K562 (cell line): Measurements from ENCODE around the gene CBLIF. TPM values are rescaled to one million over a fixed set of nuclear protein-coding genes. Genes with fewer than 3 reads are reported as not detected.

Source experiments
- ATF3 ChIP-seq, 2 experiments: fragments of 450-650 bp in 1 of 2; sonication (generic) in 1 of 2; formaldehyde crosslinking in 1 of 2; IDR thresholded peaks in 1 of 2; conservative IDR thresholded peaks in 1 of 2; 2 replicates each; pipeline versions ENCODE4 v1.6.1 to v1.8.1; 2016 to 2023; ENCODE audit warnings: mild to moderate bottlenecking in 2 of 2, moderate library complexity in 2 of 2, inconsistent platforms in 1 of 2, missing genetic modification reagents in 1 of 2
- CBX8 ChIP-seq: fragments of 200-600 bp; sonication (generic); IDR thresholded peaks from 2 replicates; pipeline ENCODE4 v1.6.1; 2012; ENCODE audit warnings: borderline replicate concordance, mixed run types, low read depth, mild to moderate bottlenecking, moderate library complexity, mixed read lengths, low read length, control low read depth, inconsistent platforms; ENCODE audit not compliant: poor library complexity, severe bottlenecking; ENCODE audit errors: extremely low read depth
- DNMT1 ChIP-seq: fragments of 450-650 bp; IDR thresholded peaks from 2 replicates; pipeline ENCODE4 v1.6.1; 2016; ENCODE audit warnings: antibody characterized with exemption, mild to moderate bottlenecking
- HDAC1 ChIP-seq, 2 experiments: fragments of 450-650 bp; IDR thresholded peaks; 2 replicates each; pipeline ENCODE4 v1.6.1; 2016 to 2017; ENCODE audit warnings: inconsistent platforms in 1 of 2, mild to moderate bottlenecking in 1 of 2, moderate library complexity in 1 of 2
- KLF13 ChIP-seq: fragments of 450-650 bp; IDR thresholded peaks from 2 replicates; pipeline ENCODE4 v1.6.1; 2016; ENCODE audit warnings: missing genetic modification characterization, low read depth, mild to moderate bottlenecking, missing compliant biosample characterization, moderate library complexity, borderline replicate concordance
- KLF6 ChIP-seq: fragments of 250-450 bp; sonication (Bioruptor Pico); IDR thresholded peaks from 2 replicates; pipeline ENCODE4 v1.4.0; 2020; ENCODE audit warnings: mild to moderate bottlenecking, moderate library complexity, borderline replicate concordance
- MBD2 ChIP-seq: sonication (generic); IDR thresholded peaks from 2 replicates; pipeline ENCODE4 v1.6.1; 2016; ENCODE audit warnings: low read depth, borderline replicate concordance
- NCOA4 ChIP-seq: fragments of 450-650 bp; IDR thresholded peaks from 2 replicates; pipeline ENCODE4 v1.6.1; 2018; ENCODE audit warnings: mild to moderate bottlenecking; ENCODE audit not compliant: partially characterized antibody
- RCOR1 ChIP-seq, 2 experiments: IDR thresholded peaks; 2 replicates each; pipeline ENCODE4 v1.6.1; 2012; ENCODE audit warnings: low read depth in 2 of 2, low read length in 2 of 2, borderline replicate concordance in 1 of 2, improper control_type of control experiment in 1 of 2
- SAP30 ChIP-seq: fragments of 200-600 bp; sonication (generic); IDR thresholded peaks from 2 replicates; pipeline ENCODE4 v1.6.1; 2012; ENCODE audit warnings: borderline replicate concordance, low read depth, mild to moderate bottlenecking, moderate library complexity, low read length, control low read depth, inconsistent platforms; ENCODE audit not compliant: insufficient read depth, poor library complexity, severe bottlenecking
- SMARCC2 ChIP-seq: fragments of 450-650 bp; IDR thresholded peaks from 2 replicates; pipeline ENCODE4 v1.6.1; 2017; ENCODE audit warnings: antibody characterized with exemption, moderate library complexity, mild to moderate bottlenecking, low read depth
- TEAD2 ChIP-seq: fragments of 450-650 bp; IDR thresholded peaks from 2 replicates; pipeline ENCODE4 v1.6.1; 2016; ENCODE audit warnings: missing genetic modification characterization, control low read depth, missing compliant biosample characterization
- THAP12 ChIP-seq: fragments of 250-450 bp; sonication (Bioruptor Pico); IDR thresholded peaks from 2 replicates; pipeline ENCODE4 v1.9.0; 2021; ENCODE audit warnings: mild to moderate bottlenecking, inconsistent platforms
- ZC3H11A ChIP-seq: IDR thresholded peaks from 2 replicates; pipeline ENCODE4 v1.6.1; 2012; ENCODE audit warnings: low read depth, low read length, improper control_type of control experiment
- ZNF639 ChIP-seq, 2 experiments: fragments of 200-800 bp in 1 of 2; sonication (Bioruptor generic) in 1 of 2; sonication (generic) in 1 of 2; formaldehyde crosslinking in 1 of 2; IDR thresholded peaks in 1 of 2; conservative IDR thresholded peaks in 1 of 2; 2 replicates each; pipeline versions ENCODE4 v1.5.0 to v1.6.1; 2016 to 2020; ENCODE audit warnings: missing compliant biosample characterization in 1 of 2, missing genetic modification characterization in 1 of 2, missing genetic modification reagents in 1 of 2
- ZNF699 ChIP-seq: fragments of 250-450 bp; sonication (Bioruptor Pico); IDR thresholded peaks from 2 replicates; pipeline ENCODE4 v1.8.0; 2021; ENCODE audit warnings: mild to moderate bottlenecking, moderate library complexity; ENCODE audit not compliant: insufficient replicate concordance
- ZNF75A ChIP-seq: fragments of 450-650 bp; formaldehyde crosslinking; IDR thresholded peaks from 2 replicates; pipeline ENCODE4 v1.4.0; 2020; ENCODE audit warnings: mild to moderate bottlenecking
- ZNF764 ChIP-seq: fragments of 250-450 bp; sonication (Bioruptor Pico); IDR thresholded peaks from 2 replicates; pipeline ENCODE4 v1.4.0; 2020; ENCODE audit warnings: low read depth, mild to moderate bottlenecking, moderate library complexity
- ZNF778 ChIP-seq: fragments of 450-650 bp; formaldehyde crosslinking; IDR thresholded peaks from 2 replicates; pipeline ENCODE4 v1.4.0; 2020; ENCODE audit warnings: mild to moderate bottlenecking, moderate library complexity
- polyA plus RNA-seq, 8 experiments: library from polyadenylated mRNA; depleted of rRNA in 4 of 8; stranded (reverse) in 5 of 8; unstranded in 3 of 8; fragments of >200 nt; fragmentation: Nextera tagmentation in 2 of 8; fragmentation: Illumina TruSeq in 1 of 8; extraction: Ambion mirVana in 2 of 8; extraction: Trizol in 1 of 8; gene quantifications; 2 replicates each; pipeline versions ENCODE4 v1.2.1 to v1.2.3, GENCODE V29; 2011 to 2014; ENCODE audit warnings: inconsistent platforms in 1 of 8, missing spikeins in 1 of 8
- total RNA-seq, 7 experiments: library from RNA; depleted of rRNA in 6 of 7; stranded (reverse); fragments of >200 nt in 6 of 7; fragmentation: Illumina TruSeq in 2 of 7; extraction: Trizol in 2 of 7; gene quantifications; 2 replicates each; pipeline versions ENCODE4 v1.2.1 to v1.2.3, GENCODE V29; 2011 to 2021; ENCODE audit warnings: low replicate concordance in 1 of 7

Gene CBLIF
- total and polyA plus RNA-seq, 9 of the 15 experiments (the other 6 are each of a cell fraction or from before 2014, with no cell fraction given): 0.07 to 0.83 (median 0.54) TPM

GRCh38 chr11:59810189-59810910 is 34.9 kb downstream of the CBLIF start, which contains the start of gene MRPL16 (continued):
- TF ChIP-seq HDAC1 (IDR thresholded peaks at IDR 0.05) (peak in 1 of 2 experiments; percentile 51; a peak in 1 of 4 replicates), ATF3 (IDR thresholded peaks at IDR 0.05) (no peak), ATF3 (CRISPR knock-in tag; conservative IDR thresholded peaks at IDR 0.05) (peak; percentile 73; the same call in 1 of the 2 replicates), RCOR1 (IDR thresholded peaks at IDR 0.05; ENCODE audit: borderline replicate concordance in 1 of 2, low read depth in 2 of 2, low read length in 2 of 2) (peak in 1 of 2 experiments; percentile 31; a peak in 1 of 4 replicates), ZNF764 (CRISPR knock-in tag) (no peak), SMARCC2 (no peak), ZC3H11A (peak; percentile 93), KLF6 (CRISPR knock-in tag) (0 out of 2 replicates have a peak, but pooled peaks have one; percentile 33), MBD2 (peak; percentile 54; the same call in 1 of the 2 replicates), ZNF75A (CRISPR knock-in tag) (0 out of 2 replicates have a peak, but pooled peaks have one; percentile 26), ZNF699 (CRISPR knock-in tag) (no peak), ZNF639 (CRISPR knock-in tag; conservative IDR thresholded peaks at IDR 0.05 in 1 of 2, IDR thresholded peaks at IDR 0.05 in 1 of 2) (no peak), NCOA4 (no peak), SAP30 (peak; percentile 70), DNMT1 (no peak), TEAD2 (tag) (no peak), KLF13 (tag) (peak; percentile 76), THAP12 (CRISPR knock-in tag) (peak; percentile 84), ZNF778 (no peak), CBX8 (no peak)
